Esophagus squamous epithelium (tissue), 5 donors: Measurements from ENCODE around the gene ASTN2. TPM values are rescaled to one million over a fixed set of nuclear protein-coding genes. Genes with fewer than 3 reads are reported as not detected.

Source experiments
- DNase-seq: peaks from one replicate; lab custom pipeline; 2025; lab: John Stamatoyannopoulos, UW
- H3K27ac ChIP-seq, 4 donors: fragments of 200-600 bp; sonication (generic); one replicate each; pipeline ENCODE4 v1.5.1; 2016 to 2019; ENCODE audit warnings: mild to moderate bottlenecking in 1 of 4
- H3K27me3 ChIP-seq, 4 donors: fragments of 200-600 bp; sonication (generic); 1 replicate in 3 of 4; 2 replicates in 1 of 4; pipeline versions ENCODE4 v1.5.1 to v1.6.0; 2017 to 2021; ENCODE audit warnings: antibody characterized with exemption in 1 of 4
- H3K36me3 ChIP-seq, 3 donors: fragments of 200-600 bp; sonication (generic); one replicate each; pipeline ENCODE4 v1.5.1; 2016 to 2019
- H3K4me1 ChIP-seq, 3 donors: fragments of 200-600 bp; sonication (generic); one replicate each; pipeline ENCODE4 v1.5.1; 2017 to 2019
- H3K4me3 ChIP-seq, 4 donors: fragments of 200-600 bp; sonication (generic); 1 replicate in 3 of 4; 2 replicates in 1 of 4; pipeline ENCODE4 v1.5.1; 2016 to 2019; ENCODE audit warnings: mild to moderate bottlenecking in 2 of 4, moderate library complexity in 1 of 4
- H3K9me3 ChIP-seq, 3 donors: fragments of 200-600 bp; sonication (generic); one replicate each; pipeline ENCODE4 v1.5.1; 2016 to 2019
- CTCF ChIP-seq, 6 experiments: fragments of 450-650 bp in 4 of 6; fragments of 200-600 bp in 2 of 6; sonication (generic) in 2 of 6; IDR thresholded peaks; one replicate each; pipeline ENCODE4 v1.5.1; 2016 to 2019; ENCODE audit warnings: antibody characterized with exemption in 6 of 6, mild to moderate bottlenecking in 4 of 6, moderate library complexity in 4 of 6
- POLR2A ChIP-seq, 4 donors: fragments of 450-650 bp; IDR thresholded peaks; one replicate each; pipeline ENCODE4 v1.6.1; 2017; ENCODE audit warnings: antibody characterized with exemption in 4 of 4, mild to moderate bottlenecking in 4 of 4, moderate library complexity in 3 of 4
- WGBS, 2 donors: methylation state at CpG; one replicate each; pipeline ENCODE4 v1.1.5; 2018; 5-methylcytosine and 5-hydroxymethylcytosine counted together
- intact Hi-C: fragments of 100-400 bp; cut with DNase I; formaldehyde crosslinking; loops from one replicate; pipeline ENCODE4 v1.15.0; 2022
- total RNA-seq, 4 donors: library from RNA; depleted of rRNA; stranded (reverse); fragments of >200 nt; gene quantifications; one replicate each; pipeline ENCODE4 v1.1.0, GENCODE V29; 2016
- donor health status: DM: yes; HTN: yes; CAD: no.

ASTN2 gene
- total RNA-seq, 4 donors from 2014 or later, result 0.13 to 1.9 (median 0.27) TPM; not detected in 1

GRCh38 chr9:116934131-116934530 lies 480.7 kb downstream of the ASTN2 start:
- 74 to 79% methylated on average over 5 of the region's 5 CpGs for WGBS, 2 donors
- H3K9me3 ChIP-seq, result no peaks in the 10 kb centered on the region

GRCh38 chr9:116933251-116933650 lies 481.6 kb downstream of the ASTN2 start:
- Histone ChIP-seq H3K27me3 (no peaks in the 10 kb centered on the region), H3K9me3 (no peaks in the 10 kb centered on the region), H3K27ac (no peak overlapping the region), H3K4me3 (no peak overlapping the region), H3K36me3 (no peaks in the 10 kb centered on the region), H3K4me1 (no peaks in the 10 kb centered on the region)
- TF ChIP-seq POLR2A (IDR thresholded peaks at IDR 0.05), result no peak
- no peak for TF ChIP-seq CTCF (IDR thresholded peaks at IDR 0.05)
- intact Hi-C loops, result no loop called here
- no peak for DNase-seq
- WGBS, 2 donors, result 17 to 59% methylated on average over 1 to 2 of the region's 2 CpGs

More at GRCh38 chr9:116934131-116934530, 480.7 kb downstream of the ASTN2 start:
- DNase-seq, result no peak
- Histone ChIP-seq H3K36me3 (no peaks in the 10 kb centered on the region), H3K27ac (no peak overlapping the region), H3K4me3 (no peak overlapping the region), H3K4me1 (no peaks in the 10 kb centered on the region), H3K27me3 (no peaks in the 10 kb centered on the region)
- TF ChIP-seq CTCF (IDR thresholded peaks at IDR 0.05) (no peak), POLR2A (IDR thresholded peaks at IDR 0.05) (no peak)
- intact Hi-C loops, result no loop called here

- no peaks in the 10 kb centered on the region for H3K36me3 ChIP-seq
- no peaks in the 10 kb centered on the region for H3K9me3 ChIP-seq
- no peak overlapping the region for H3K4me3 ChIP-seq
- TF ChIP-seq CTCF (IDR thresholded peaks at IDR 0.05) (no peak), POLR2A (IDR thresholded peaks at IDR 0.05) (no peak)
- H3K27me3 ChIP-seq, result no peaks in the 10 kb centered on the region
- no peaks in the 10 kb centered on the region for H3K4me1 ChIP-seq
- intact Hi-C loops, result no loop called here
- no peak for DNase-seq
- no peak overlapping the region for H3K27ac ChIP-seq
- 71 to 77% methylated on average over 3 of the region's 3 CpGs for WGBS, 2 donors
Measured at GRCh38 chr9:116929621-116930020, 485.2 kb downstream of the ASTN2 start.

- intact Hi-C loops, result no loop called here
- Histone ChIP-seq H3K27me3 (no peaks in the 10 kb centered on the region), H3K36me3 (no peaks in the 10 kb centered on the region), H3K4me1 (no peaks in the 10 kb centered on the region), H3K4me3 (no peak overlapping the region), H3K27ac (no peak overlapping the region), H3K9me3 (no peaks in the 10 kb centered on the region)
- no peak for DNase-seq
- TF ChIP-seq POLR2A (IDR thresholded peaks at IDR 0.05), result no peak
- TF ChIP-seq CTCF (IDR thresholded peaks at IDR 0.05), result no peak
- WGBS, 2 donors, result 44 to 49% methylated on average over 4 of the region's 4 CpGs
Measured at GRCh38 chr9:116928884-116929283, 486.0 kb downstream of the ASTN2 start.

- no peak for DNase-seq
- WGBS, 2 donors, result 34 to 44% methylated on average over 2 of the region's 2 CpGs
- no peaks in the 10 kb centered on the region for H3K36me3 ChIP-seq
- H3K27ac ChIP-seq, result no peak overlapping the region
- H3K4me3 ChIP-seq, result no peak overlapping the region
- no peaks in the 10 kb centered on the region for H3K4me1 ChIP-seq
- no peaks in the 10 kb centered on the region for H3K9me3 ChIP-seq
- intact Hi-C loops, result no loop called here
- no peak for TF ChIP-seq CTCF (IDR thresholded peaks at IDR 0.05)
- no peak for TF ChIP-seq POLR2A (IDR thresholded peaks at IDR 0.05)
- no peaks in the 10 kb centered on the region for H3K27me3 ChIP-seq
Measured at GRCh38 chr9:116928289-116928688, 486.6 kb downstream of the ASTN2 start.
